ENCODE results near the gene RAB38. TPM values are rescaled to one million over a fixed set of nuclear protein-coding genes. Genes with fewer than 3 reads are reported as not detected.

Gene RAB38
- total RNA-seq, 2 donors from 2014 or later: 3.1 TPM; not detected in 1

GRCh38 chr11:88064097-88064705 is 111.0 kb downstream of the RAB38 start:
- Histone ChIP-seq H3K27me3 (no peaks in the 10 kb centered on the region), H3K4me3 (no peak overlapping the region), H3K4me1 (peaks cover 6% of the 10 kb centered on the region), H3K36me3 (replicated peaks in 1 of 2; ENCODE audit: insufficient read depth in 1 of 2, low read depth in 2 of 2) (no peaks in the 10 kb centered on the region), H3K9me3 (no peaks in the 10 kb centered on the region), H3K27ac (no peak overlapping the region)
- WGBS, 2 donors: 56 to 69% methylated on average over 2 of the region's 2 CpGs
- intact Hi-C loops (cut with DNase I): no loop called here
- DNase-seq (no peak), ATAC-seq (no peak)
- TF ChIP-seq CTCF (IDR thresholded peaks at IDR 0.05) (no peak), POLR2A (IDR thresholded peaks at IDR 0.05) (no peak)

Small RNA genes lying within 50 kb of the gene (microRNA-seq; reads per million reads assigned to microRNA genes)
- gene MIR3166 (ENCODE audit: borderline number of aligned reads in 2 of 2, borderline replicate concordance in 2 of 2): 0 reads per million in 2 donors

Small RNA genes lying within 50 kb of the gene (small RNA-seq; reads per million reads assigned to genes)
- gene MIR3166: 0.89 reads per million, percentile 31 among the genes with 10 or more reads in this experiment
- gene RF00019: not detected

Other genes with a start within 250 kb of the RAB38 start
- gene CTSC, start 162.3 kb upstream of the RAB38 start, total RNA-seq: 10 to 100 TPM; 23.4 to 37.6 TPM